Ascending aorta (tissue), 2 donors: ENCODE data around the gene PCDHA2. TPM values are rescaled to one million over a fixed set of nuclear protein-coding genes. Genes with fewer than 3 reads are reported as not detected.

ENCODE experiments used
- DNase-seq, 2 donors: peaks; one replicate each; pipeline ENCODE4 v3.0.0-alpha.2; 2019; ENCODE audit warnings: low spot score in 2 of 2
- H3K27ac ChIP-seq, 2 donors: fragments of 200-600 bp; sonication (generic); one replicate each; pipeline ENCODE4 v1.5.1; 2016 to 2017; ENCODE audit warnings: mild to moderate bottlenecking in 1 of 2
- H3K27me3 ChIP-seq: fragments of 200-600 bp; sonication (generic); one replicate; pipeline ENCODE4 v1.5.1; 2017
- H3K36me3 ChIP-seq, 2 donors: fragments of 200-600 bp; sonication (generic); one replicate each; pipeline ENCODE4 v1.5.1; 2016
- H3K4me1 ChIP-seq, 2 donors: fragments of 200-600 bp; sonication (generic); one replicate each; pipeline ENCODE4 v1.5.1; 2016 to 2017; ENCODE audit warnings: mild to moderate bottlenecking in 1 of 2
- H3K4me3 ChIP-seq, 2 donors: fragments of 200-600 bp; sonication (generic); one replicate each; pipeline ENCODE4 v1.5.1; 2016 to 2017; ENCODE audit warnings: mild to moderate bottlenecking in 1 of 2
- H3K9me3 ChIP-seq, 2 donors: fragments of 200-600 bp; sonication (generic); one replicate each; pipeline ENCODE4 v1.5.1; 2016
- intact Hi-C: fragments of 100-400 bp; cut with DNase I; formaldehyde crosslinking; loops from one replicate; pipeline ENCODE4 v1.15.1; 2023
- total RNA-seq: library from RNA; depleted of rRNA; stranded (reverse); fragments of >200 nt; gene quantifications from one replicate; pipeline ENCODE4 v1.1.0, GENCODE V29; 2016
- TF ChIP-seq, protein P1 (sequence below), 3 experiments: fragments of 200-600 bp in 2 of 3; fragments of 450-650 bp in 1 of 3; sonication (generic) in 2 of 3; IDR thresholded peaks; one replicate each; pipeline ENCODE4 v1.5.1; 2016 to 2019; ENCODE audit warnings: antibody characterized with exemption in 3 of 3, mild to moderate bottlenecking in 1 of 3, moderate library complexity in 1 of 3

PCDHA2 gene
- total RNA-seq, 1 donor from 2014 or later = not detected

DNA sequence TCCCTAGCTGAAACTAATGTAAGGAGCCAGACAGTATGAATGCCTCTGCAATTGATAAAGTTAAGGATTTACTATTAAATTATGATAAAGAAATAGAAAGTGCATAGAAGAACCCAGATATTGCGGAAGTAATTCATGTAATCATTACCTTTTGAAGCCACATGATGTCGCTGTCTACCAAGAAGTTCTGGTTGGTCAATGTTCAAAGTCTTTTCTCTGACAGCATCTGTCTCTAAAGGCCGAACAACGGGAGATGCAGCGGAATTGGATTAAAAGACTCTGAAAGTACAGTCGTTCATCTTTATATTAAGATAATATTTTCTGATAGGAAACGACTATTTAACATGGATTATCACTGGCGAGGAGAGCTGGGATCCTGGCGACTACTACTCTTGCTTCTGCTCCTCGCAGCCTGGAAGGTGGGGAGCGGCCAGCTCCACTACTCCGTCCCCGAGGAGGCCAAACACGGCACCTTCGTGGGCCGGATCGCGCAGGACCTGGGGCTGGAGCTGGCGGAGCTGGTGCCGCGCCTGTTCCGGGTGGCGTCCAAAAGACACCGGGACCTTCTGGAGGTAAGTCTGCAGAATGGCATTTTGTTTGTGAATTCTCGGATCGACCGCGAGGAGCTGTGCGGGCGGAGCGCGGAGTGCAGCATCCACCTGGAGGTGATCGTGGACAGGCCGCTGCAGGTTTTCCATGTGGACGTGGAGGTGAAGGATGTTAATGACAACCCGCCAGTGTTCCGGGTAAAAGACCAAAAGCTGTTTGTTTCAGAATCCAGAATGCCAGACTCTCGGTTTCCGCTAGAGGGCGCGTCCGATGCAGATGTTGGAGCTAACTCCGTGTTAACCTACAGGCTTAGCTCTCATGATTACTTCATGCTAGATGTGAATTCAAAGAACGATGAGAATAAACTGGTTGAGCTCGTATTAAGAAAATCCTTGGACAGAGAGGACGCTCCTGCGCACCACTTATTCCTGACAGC lies 46.6 kb downstream of the PCDHA2 start, which contains the start of gene PCDHA8:
Gene PCDHA8 (plus strand): TSS at position 210 of the 985 bp plus-strand sequence. CDS start 135 bp downstream, at position 345.
- H3K27me3 ChIP-seq = no peaks in the 10 kb centered on the region
- peaks cover 8 to 63% of the 10 kb centered on the region in 2 donors for H3K9me3 ChIP-seq
- TF ChIP-seq, protein P1, sequence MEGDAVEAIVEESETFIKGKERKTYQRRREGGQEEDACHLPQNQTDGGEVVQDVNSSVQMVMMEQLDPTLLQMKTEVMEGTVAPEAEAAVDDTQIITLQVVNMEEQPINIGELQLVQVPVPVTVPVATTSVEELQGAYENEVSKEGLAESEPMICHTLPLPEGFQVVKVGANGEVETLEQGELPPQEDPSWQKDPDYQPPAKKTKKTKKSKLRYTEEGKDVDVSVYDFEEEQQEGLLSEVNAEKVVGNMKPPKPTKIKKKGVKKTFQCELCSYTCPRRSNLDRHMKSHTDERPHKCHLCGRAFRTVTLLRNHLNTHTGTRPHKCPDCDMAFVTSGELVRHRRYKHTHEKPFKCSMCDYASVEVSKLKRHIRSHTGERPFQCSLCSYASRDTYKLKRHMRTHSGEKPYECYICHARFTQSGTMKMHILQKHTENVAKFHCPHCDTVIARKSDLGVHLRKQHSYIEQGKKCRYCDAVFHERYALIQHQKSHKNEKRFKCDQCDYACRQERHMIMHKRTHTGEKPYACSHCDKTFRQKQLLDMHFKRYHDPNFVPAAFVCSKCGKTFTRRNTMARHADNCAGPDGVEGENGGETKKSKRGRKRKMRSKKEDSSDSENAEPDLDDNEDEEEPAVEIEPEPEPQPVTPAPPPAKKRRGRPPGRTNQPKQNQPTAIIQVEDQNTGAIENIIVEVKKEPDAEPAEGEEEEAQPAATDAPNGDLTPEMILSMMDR (IDR thresholded peaks at IDR 0.05) = no peak
- H3K4me1 ChIP-seq = no peaks in the 10 kb centered on the region
- H3K36me3 ChIP-seq = no peaks in the 10 kb centered on the region
- H3K27ac ChIP-seq = no peak within 1 kb of the TSS
- no peak for DNase-seq
- intact Hi-C loops = no loop called here
- H3K4me3 ChIP-seq = no peak within 1 kb of the TSS

DNA sequence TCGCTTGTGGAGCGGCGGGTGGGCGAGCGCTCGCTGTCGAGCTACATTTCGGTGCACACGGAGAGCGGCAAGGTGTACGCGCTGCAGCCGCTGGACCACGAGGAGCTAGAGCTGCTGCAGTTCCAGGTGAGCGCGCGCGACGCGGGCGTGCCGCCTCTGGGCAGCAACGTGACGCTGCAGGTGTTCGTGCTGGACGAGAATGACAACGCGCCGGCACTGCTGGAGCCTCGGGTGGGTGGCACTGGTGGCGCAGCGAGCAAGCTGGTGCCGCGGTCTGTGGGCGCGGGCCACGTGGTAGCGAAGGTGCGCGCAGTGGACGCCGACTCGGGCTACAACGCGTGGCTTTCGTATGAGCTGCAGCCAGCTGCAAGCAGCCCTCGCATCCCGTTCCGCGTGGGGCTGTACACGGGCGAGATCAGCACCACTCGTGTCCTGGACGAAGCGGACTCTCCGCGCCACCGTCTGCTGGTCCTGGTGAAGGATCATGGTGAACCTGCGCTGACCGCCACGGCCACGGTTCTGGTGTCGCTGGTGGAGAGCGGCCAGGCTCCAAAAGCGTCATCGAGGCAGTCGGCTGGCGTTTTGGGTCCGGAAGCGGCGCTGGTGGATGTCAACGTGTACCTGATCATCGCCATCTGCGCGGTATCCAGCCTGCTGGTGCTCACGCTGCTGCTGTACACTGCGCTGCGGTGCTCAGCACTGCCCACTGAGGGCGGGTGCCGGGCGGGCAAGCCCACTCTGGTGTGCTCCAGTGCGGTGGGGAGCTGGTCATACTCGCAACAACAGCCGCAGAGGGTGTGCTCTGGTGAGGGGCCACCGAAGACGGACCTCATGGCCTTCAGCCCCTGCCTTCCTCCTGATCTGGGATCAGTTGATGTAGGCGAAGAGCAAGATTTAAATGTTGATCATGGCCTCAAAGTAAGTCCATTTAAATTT lies 48.4 kb downstream of the PCDHA2 start:
- H3K36me3 ChIP-seq = no peaks in the 10 kb centered on the region
- intact Hi-C loops = no loop called here
- H3K27ac ChIP-seq = no peak overlapping the region
- peak in 1 of 2 donors; percentile 58 for DNase-seq
- TF ChIP-seq, protein P1 (IDR thresholded peaks at IDR 0.05) = no peak
- H3K4me1 ChIP-seq = no peaks in the 10 kb centered on the region
- H3K27me3 ChIP-seq = no peaks in the 10 kb centered on the region
- H3K4me3 ChIP-seq = no peak overlapping the region
- peaks cover 8 to 65% of the 10 kb centered on the region in 2 donors for H3K9me3 ChIP-seq

Other genes starting within 250 kb of the PCDHA2 start
- 4.0 TPM for gene EIF4EBP3, start 247.2 kb upstream of the PCDHA2 start, total RNA-seq
- gene SRA1, start 237.4 kb upstream of the PCDHA2 start, total RNA-seq = 47.3 TPM
- 47.3 TPM for gene APBB3, start 230.3 kb upstream of the PCDHA2 start, total RNA-seq
- 46.2 TPM for gene SLC35A4, start 230.0 kb upstream of the PCDHA2 start, total RNA-seq
- 122 TPM for gene CD14, start 161.7 kb upstream of the PCDHA2 start, total RNA-seq
- 87.7 TPM for gene TMCO6, start 155.4 kb upstream of the PCDHA2 start, total RNA-seq
- 122 TPM for gene NDUFA2, start 147.2 kb upstream of the PCDHA2 start, total RNA-seq
- 130 TPM for gene IK, start 147.0 kb upstream of the PCDHA2 start, total RNA-seq
- 10.1 TPM for gene WDR55, start 129.9 kb upstream of the PCDHA2 start, total RNA-seq
- gene DND1, start 121.3 kb upstream of the PCDHA2 start, total RNA-seq = 3.5 TPM
- 68.6 TPM for gene HARS1, start 103.5 kb upstream of the PCDHA2 start, total RNA-seq
- 10.7 TPM for gene HARS2, start 103.4 kb upstream of the PCDHA2 start, total RNA-seq
- 15.5 TPM for gene ZMAT2, start 94.4 kb upstream of the PCDHA2 start, total RNA-seq
- gene PCDHA1, start 8.7 kb upstream of the PCDHA2 start, total RNA-seq = not detected
- gene PCDHA3, start 6.2 kb downstream of the PCDHA2 start, total RNA-seq = not detected
- gene PCDHA4, start 12.2 kb downstream of the PCDHA2 start, total RNA-seq = not detected
- gene PCDHA5, start 26.8 kb downstream of the PCDHA2 start, total RNA-seq = not detected
- gene PCDHA6, start 33.1 kb downstream of the PCDHA2 start, total RNA-seq = not detected
- gene PCDHA7, start 39.4 kb downstream of the PCDHA2 start, total RNA-seq = not detected
- not detected for gene PCDHA8, start 46.3 kb downstream of the PCDHA2 start, total RNA-seq
- gene PCDHA9, start 53.5 kb downstream of the PCDHA2 start, total RNA-seq = not detected
- gene PCDHA10, start 61.0 kb downstream of the PCDHA2 start, total RNA-seq = 2.0 TPM
- not detected for gene PCDHA11, start 74.1 kb downstream of the PCDHA2 start, total RNA-seq
- gene PCDHA12, start 80.5 kb downstream of the PCDHA2 start, total RNA-seq = not detected
- gene PCDHA13, start 87.3 kb downstream of the PCDHA2 start, total RNA-seq = 0.21 TPM
- gene PCDHAC1, start 131.4 kb downstream of the PCDHA2 start, total RNA-seq = 0.32 TPM
- not detected for gene PCDHAC2, start 171.6 kb downstream of the PCDHA2 start, total RNA-seq